T-helper 1 cell treated with Interleukin-12 subunit alpha and Interleukin-12 subunit beta and Interleukin-4 antibody, amounts not matched to agents 30 μg/mL and 1 μg/mL, for 36 hours (primary cell): ENCODE data around the gene PIP4K2C.

ENCODE experiments used
- H3K27ac Mint-ChIP-seq: one replicate; pipeline ENCODE4 v1.8.0; 2021; ENCODE audit warnings: mild to moderate bottlenecking, mixed read lengths
- H3K27me3 Mint-ChIP-seq: one replicate; pipeline ENCODE4 v1.8.0; 2021; ENCODE audit warnings: low read depth, mixed read lengths
- H3K36me3 Mint-ChIP-seq: one replicate; pipeline ENCODE4 v1.8.0; 2021; ENCODE audit warnings: low read depth, mixed read lengths
- H3K4me1 Mint-ChIP-seq: one replicate; pipeline ENCODE4 v1.8.0; 2021; ENCODE audit warnings: low read depth, mixed read lengths
- H3K4me3 Mint-ChIP-seq: one replicate; pipeline ENCODE4 v1.8.0; 2021; ENCODE audit warnings: mild to moderate bottlenecking, moderate library complexity, mixed read lengths
- H3K9me3 Mint-ChIP-seq: one replicate; pipeline ENCODE4 v1.8.0; 2021; ENCODE audit warnings: mixed read lengths

Gene PIP4K2C

DNA sequence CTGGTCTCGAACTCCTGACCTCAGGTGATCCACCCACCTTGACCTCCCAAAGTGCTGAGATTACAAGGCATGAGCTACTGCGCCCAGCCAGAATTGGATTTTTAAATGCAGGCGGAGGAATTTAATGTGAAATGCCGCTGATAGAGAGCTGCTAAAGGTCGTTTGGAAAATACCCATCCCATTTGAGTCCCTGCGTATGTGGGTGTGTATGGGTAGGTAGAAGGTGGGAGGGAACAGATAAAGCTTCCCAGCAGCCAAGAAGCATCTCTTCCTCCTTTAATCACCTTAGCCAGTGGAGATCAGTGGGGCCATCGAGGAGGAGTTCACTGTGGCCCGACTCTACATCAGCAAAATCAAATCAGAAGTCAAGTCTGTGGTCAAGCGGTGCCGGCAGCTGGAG is 16.2 kb upstream of the PIP4K2C start:
- Mint-ChIP-seq H3K9me3 (no peaks in the 10 kb centered on the region), H3K27ac (no peak overlapping the region), H3K4me1 (no peaks in the 10 kb centered on the region), H3K36me3 (no peaks in the 10 kb centered on the region), H3K4me3 (no peak overlapping the region), H3K27me3 (no peaks in the 10 kb centered on the region)

DNA sequence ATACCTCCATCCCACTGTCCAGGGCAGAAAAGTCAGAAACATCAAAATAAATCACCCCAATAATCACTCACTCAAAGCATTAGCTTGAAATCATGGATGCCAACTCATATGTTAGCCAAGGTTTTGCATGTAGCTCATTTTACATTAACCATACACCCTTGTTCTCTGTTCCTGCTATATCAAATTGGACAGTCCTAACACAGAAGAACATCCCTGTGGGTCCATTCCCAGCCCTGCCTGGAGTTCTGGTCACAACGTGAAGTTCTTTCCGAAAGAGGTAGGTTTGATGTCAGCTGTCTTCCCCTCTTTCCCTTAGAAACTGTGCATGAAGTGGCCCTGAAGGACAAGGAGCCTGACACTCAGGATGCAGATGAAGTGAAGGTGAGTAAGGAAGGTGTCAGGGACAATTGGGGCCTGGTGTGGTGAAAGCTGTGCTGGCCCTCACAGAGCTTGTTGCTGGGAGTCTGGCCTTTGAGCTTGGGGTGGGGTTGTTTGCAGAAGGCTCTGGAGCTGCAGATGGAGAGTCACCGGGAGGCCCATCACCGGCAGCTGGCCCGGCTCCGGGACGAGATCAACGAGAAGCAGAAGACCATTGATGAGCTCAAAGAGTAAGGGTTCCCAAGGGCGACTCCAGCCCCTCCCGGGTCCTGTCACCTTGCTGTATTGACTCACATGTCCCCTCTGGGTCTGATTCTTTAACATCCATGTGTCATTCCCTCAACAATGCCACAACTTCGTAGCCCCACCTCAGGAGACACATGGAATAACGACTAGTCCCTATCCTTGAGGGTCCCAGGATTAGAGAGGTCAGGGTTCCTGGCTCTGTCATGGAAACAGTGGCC is 15.0 kb upstream of the PIP4K2C start:
- Mint-ChIP-seq H3K4me3 (no peak overlapping the region), H3K4me1 (no peaks in the 10 kb centered on the region), H3K27ac (no peak overlapping the region), H3K27me3 (no peaks in the 10 kb centered on the region), H3K36me3 (no peaks in the 10 kb centered on the region), H3K9me3 (no peaks in the 10 kb centered on the region)

DNA sequence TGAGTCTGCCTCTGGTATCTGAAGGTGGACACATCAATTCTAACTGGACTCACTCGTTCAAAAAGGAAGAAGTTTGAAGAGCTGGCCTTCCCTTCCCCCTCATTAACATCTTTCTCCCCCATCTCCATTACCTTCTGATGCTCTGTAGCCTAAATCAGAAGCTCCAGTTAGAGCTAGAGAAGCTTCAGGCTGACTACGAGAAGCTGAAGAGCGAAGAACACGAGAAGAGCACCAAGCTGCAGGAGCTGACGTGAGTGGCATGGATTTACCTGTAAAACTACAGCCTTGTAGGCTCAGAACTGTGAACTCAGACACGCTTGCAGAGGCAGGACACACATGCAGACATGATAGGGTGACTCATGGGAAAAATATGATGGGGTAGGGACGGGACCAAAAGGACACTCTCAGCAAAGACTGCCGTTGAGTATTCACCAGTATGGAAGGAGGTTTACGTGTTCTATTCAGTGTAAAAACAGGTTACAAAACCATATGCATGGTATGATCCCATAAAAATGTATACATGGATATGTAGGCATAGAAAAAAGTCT is 14.3 kb upstream of the PIP4K2C start:
- Mint-ChIP-seq H3K27ac (no peak overlapping the region), H3K36me3 (no peaks in the 10 kb centered on the region), H3K9me3 (no peaks in the 10 kb centered on the region), H3K27me3 (no peaks in the 10 kb centered on the region), H3K4me3 (no peak overlapping the region), H3K4me1 (no peaks in the 10 kb centered on the region)

DNA sequence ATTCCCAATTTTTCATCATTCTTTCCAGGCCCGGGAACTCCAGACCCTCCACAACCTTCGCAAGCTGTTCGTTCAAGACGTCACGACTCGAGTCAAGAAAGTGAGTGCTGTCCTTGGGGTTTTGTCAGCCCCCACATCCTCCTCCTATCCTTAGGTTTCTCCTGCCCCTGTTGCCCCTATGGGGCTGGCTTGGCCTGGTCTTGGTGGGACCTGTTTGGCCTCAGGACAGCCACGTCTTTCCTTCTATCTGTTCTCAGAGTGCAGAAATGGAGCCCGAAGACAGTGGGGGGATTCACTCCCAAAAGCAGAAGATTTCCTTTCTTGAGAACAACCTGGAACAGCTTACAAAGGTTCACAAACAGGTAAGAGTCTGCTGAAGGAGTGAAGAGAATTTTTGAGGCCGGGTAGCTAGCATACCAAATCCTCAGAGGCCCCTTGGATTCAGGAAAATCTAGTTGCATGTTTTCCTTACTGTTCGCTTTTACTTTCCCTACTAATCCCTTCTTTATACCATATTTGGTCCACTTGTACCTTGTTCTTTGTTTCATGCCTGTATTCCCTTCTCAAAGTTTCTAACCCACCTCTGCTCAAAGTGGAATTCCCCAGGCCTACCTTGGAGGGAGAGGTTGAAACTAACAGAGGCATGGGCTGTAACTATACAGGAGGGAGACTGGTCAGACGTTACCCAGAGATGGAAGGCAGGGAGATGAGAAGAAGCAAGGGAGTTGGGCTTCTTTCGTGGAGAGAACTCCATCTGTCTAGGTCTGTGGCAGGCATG is 12.8 kb upstream of the PIP4K2C start:
- Mint-ChIP-seq H3K27ac (no peak overlapping the region), H3K4me1 (peaks cover under 1% of the 10 kb centered on the region), H3K27me3 (peaks cover 1% of the 10 kb centered on the region)

DNA sequence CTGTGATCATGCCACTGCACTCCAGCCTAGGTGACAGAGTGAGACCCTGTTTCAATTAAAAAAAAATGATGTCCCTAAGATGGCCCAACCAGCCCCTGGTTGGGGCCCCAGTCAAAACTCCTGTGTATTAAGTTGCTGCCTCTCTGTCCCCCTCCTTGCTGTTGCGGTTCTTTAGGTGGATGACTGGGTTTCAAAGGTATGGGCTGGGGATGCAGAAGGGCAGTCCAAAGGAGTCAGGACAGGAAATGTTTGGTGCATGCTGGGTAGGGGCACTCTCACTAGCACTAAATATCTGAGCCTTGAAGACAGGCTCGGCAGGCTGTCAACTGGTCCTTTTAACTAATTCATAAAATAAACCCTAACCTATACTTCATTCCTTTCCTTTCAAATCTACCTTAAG is 12.0 kb upstream of the PIP4K2C start:
- peaks cover 5% of the 10 kb centered on the region for H3K27me3 Mint-ChIP-seq
- H3K9me3 Mint-ChIP-seq: no peaks in the 10 kb centered on the region
- no peak overlapping the region for H3K27ac Mint-ChIP-seq
- no peaks in the 10 kb centered on the region for H3K36me3 Mint-ChIP-seq
- H3K4me3 Mint-ChIP-seq: no peak overlapping the region
- peaks cover 4% of the 10 kb centered on the region for H3K4me1 Mint-ChIP-seq

More for the DNA sequence above, 12.8 kb upstream of the PIP4K2C start:
- Mint-ChIP-seq H3K36me3 (no peaks in the 10 kb centered on the region), H3K4me3 (no peak overlapping the region), H3K9me3 (no peaks in the 10 kb centered on the region)

DNA sequence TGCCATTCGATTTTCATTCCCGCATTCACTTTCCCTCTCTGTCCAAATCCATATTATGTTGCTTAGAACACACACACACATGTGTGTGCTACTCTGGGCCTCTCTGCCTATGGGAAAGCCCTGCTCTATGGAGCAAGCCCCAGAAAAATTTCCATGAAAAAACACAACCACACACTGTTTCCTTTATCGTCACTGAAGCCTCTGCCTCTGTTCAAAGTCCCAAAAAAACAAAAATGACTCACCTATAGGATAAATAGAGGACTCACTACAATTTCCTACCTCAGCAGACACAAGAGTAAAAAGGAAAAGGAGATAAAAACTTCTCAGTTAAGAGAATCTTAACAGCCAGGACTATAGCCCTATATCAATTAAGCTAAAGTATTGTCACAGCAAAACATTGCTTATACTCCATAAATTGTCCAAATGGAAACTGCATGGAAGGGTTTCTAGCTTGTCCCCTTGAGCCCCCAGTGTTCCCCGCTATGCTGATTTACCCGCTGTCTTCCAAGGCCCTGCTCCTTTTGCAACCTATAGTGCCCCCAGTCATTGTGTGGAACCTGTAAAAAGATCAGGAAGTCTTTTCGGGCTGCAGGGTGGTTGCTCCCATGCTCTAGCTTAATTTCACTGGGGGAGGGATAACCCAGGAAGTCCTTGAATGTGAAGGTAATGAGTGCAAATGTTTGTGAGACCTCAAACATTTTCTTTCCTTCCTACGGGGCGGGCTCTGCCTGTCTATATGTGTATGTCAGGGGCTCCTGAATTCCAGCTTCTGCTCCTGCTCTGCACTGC is 11.1 kb upstream of the PIP4K2C start:
- Mint-ChIP-seq H3K36me3 (no peaks in the 10 kb centered on the region), H3K4me1 (peaks cover 4% of the 10 kb centered on the region), H3K4me3 (no peak overlapping the region), H3K27ac (no peak overlapping the region), H3K27me3 (peaks cover 5% of the 10 kb centered on the region), H3K9me3 (no peaks in the 10 kb centered on the region)

DNA sequence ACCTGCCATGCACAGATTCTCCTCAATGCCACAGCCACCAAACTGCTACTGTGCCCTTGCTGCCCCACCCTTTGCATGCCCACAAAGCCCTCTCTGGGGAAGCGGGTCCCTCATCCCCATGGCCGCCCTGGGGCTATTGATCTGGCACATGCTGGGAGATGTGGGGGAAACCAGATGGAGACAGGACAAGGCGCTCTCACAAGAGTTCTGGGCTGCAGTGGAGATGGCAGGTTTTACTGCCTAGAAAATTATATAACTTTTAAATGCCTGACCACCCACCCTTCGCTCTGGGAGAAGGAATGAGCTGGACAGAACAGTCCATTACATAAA is 10.6 kb upstream of the PIP4K2C start:
- H3K4me3 Mint-ChIP-seq: no peak overlapping the region
- peaks cover 5% of the 10 kb centered on the region for H3K27me3 Mint-ChIP-seq
- peaks cover 4% of the 10 kb centered on the region for H3K4me1 Mint-ChIP-seq
- no peaks in the 10 kb centered on the region for H3K9me3 Mint-ChIP-seq
- no peaks in the 10 kb centered on the region for H3K36me3 Mint-ChIP-seq
- no peak overlapping the region for H3K27ac Mint-ChIP-seq

DNA sequence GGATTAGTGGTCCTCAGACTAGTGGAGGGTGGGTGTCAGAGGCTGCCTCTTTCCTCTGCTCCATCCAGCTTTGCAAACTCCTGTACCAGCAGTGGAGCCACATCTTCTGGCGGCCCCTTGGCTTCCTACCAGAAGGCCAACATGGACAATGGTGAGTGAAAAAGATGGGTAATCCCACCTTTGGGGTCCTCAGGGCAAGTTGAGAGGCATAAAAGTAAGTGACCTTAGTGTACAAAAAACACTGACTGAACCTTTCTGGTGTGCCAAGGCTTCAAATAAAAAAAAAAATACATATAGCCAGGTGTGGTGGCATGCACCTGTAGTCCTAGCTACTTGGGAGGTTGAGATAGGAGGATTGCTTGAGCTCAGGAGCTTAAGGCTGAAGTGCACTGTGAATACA is 9.2 kb upstream of the PIP4K2C start:
- H3K4me1 Mint-ChIP-seq: peaks cover 4% of the 10 kb centered on the region
- peaks cover 5% of the 10 kb centered on the region for H3K27me3 Mint-ChIP-seq
- no peak overlapping the region for H3K27ac Mint-ChIP-seq
- H3K9me3 Mint-ChIP-seq: no peaks in the 10 kb centered on the region
- no peak overlapping the region for H3K4me3 Mint-ChIP-seq
- no peaks in the 10 kb centered on the region for H3K36me3 Mint-ChIP-seq

DNA sequence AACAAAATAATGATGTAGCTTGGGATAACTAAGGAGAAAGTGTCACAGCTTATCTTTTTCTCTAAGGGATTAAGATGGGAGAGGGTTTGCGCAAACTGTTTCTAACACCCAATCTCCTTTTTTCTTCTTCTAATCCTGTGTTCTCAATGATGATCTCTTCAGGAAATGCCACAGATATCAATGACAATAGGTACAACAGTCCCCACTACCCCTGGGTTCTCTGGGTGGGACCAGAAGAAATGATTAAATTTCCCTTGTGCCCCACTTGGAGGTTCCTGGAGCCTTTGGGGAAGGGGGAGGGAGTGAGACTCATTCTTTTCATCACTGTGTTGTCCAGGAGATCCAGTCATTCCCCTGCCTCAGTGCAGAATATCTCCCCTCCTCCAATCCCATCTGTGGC is 8.6 kb upstream of the PIP4K2C start:
- Mint-ChIP-seq H3K4me3 (no peak overlapping the region), H3K27me3 (peaks cover 5% of the 10 kb centered on the region), H3K27ac (no peak overlapping the region), H3K36me3 (no peaks in the 10 kb centered on the region), H3K4me1 (peaks cover 4% of the 10 kb centered on the region), H3K9me3 (no peaks in the 10 kb centered on the region)

DNA sequence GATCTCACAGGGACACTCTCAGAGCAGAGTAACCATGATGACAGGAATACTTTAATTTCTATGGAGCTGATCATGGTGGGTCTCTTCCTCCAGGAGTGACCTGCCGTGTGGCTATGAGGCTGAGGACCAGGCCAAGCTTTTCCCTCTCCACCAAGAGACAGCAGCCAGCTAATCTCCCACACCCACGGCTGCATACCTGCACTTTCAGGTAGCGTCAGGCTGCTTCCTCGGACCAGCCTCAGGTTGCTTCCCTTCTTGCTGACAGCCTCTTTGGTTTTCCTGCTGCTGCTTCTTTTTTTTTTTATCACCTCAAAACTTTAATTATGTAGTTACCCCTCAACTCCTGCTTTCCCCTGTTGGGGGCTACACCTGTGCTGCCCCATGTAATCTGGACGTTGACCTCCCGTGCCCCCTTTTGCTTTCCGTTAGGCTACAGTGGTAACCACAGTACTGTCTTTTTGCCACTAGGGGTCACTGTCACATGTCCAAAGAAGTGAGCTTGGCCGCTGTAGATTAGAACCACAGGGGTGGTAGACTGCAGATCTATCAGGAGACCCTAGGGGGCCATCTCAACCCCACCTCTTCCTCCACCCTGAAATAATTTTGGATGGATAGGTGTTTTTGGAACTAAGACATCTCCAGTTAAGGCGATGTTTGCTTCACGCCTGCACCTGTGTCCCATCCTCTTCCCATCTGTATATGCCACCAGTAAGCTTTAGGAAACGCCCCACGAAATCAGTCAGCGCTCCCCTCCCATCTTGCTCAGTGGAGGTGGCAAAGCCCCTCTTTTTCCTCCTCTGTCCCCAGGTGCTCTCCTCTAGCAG is 7.8 kb upstream of the PIP4K2C start:
- Mint-ChIP-seq H3K9me3 (no peaks in the 10 kb centered on the region), H3K4me3 (no peak overlapping the region), H3K27ac (no peak overlapping the region), H3K27me3 (peaks cover 5% of the 10 kb centered on the region), H3K36me3 (no peaks in the 10 kb centered on the region), H3K4me1 (peaks cover 4% of the 10 kb centered on the region)

DNA sequence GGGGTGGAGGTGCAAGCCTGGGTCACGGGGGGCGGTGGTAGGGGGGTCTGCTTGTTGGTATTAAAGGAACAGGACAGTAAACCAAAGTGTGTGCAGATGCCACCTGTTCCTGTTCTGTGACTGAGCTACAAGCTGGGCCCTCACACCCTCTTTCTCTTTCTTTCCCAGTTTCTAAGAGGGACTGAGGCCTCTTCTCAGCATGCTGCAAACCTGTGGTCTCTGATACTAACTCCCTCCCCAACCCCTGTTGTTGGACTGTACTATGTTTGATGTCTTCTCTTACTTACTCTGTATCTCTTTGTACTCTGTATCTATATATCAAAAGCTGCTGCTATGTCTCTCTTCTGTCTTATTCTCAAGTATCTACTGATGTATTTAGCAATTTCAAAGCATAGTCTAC is 6.9 kb upstream of the PIP4K2C start:
- H3K4me1 Mint-ChIP-seq: peaks cover 4% of the 10 kb centered on the region
- no peak overlapping the region for H3K27ac Mint-ChIP-seq
- peaks cover 5% of the 10 kb centered on the region for H3K27me3 Mint-ChIP-seq
- H3K9me3 Mint-ChIP-seq: no peaks in the 10 kb centered on the region
- H3K36me3 Mint-ChIP-seq: no peaks in the 10 kb centered on the region
- H3K4me3 Mint-ChIP-seq: no peak overlapping the region

DNA sequence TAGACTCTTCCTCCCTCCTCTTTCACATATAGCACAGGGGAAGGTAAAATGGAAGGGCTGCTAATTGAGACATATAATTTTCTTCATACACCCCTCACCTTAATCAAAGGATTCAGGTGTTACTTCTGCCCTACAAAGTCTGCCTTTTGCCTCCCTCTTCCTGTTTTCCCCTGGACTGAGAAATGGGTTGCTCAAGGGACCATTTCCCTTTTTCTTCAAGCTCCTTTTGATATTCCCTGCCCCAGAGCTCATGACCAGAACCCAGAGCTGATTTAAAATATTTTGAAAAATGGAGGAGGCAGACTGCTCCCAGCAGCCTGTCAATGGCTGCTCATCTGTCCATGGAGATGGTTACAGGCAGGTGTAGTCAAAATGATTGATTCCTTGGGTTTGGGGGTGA is 6.3 kb upstream of the PIP4K2C start:
- Mint-ChIP-seq H3K27me3 (peaks cover 5% of the 10 kb centered on the region), H3K36me3 (no peaks in the 10 kb centered on the region), H3K27ac (no peak overlapping the region), H3K4me1 (peaks cover 4% of the 10 kb centered on the region), H3K9me3 (no peaks in the 10 kb centered on the region), H3K4me3 (no peak overlapping the region)

DNA sequence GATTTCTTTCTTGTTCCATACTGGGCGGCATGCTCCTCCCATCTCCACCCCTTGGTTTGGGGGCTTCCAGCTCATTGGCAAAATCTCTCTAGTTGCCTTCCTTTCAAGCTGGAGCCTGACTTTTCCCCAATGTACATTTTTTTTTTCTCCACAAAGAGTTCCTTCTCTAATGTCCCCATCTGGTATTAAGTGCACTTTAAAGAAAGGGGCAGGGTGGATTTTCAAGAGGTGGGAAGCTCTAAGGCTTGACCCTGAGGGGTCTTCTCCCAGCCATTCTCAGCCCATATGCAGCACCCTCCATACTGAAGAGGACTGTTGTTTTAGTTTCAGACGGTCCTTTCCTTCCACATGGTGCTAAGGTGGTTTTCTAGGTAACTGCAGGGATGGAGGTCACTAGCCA is 5.8 kb upstream of the PIP4K2C start:
- Mint-ChIP-seq H3K36me3 (no peaks in the 10 kb centered on the region), H3K9me3 (no peaks in the 10 kb centered on the region), H3K27ac (no peak overlapping the region), H3K27me3 (peaks cover 5% of the 10 kb centered on the region), H3K4me3 (no peak overlapping the region), H3K4me1 (peaks cover 4% of the 10 kb centered on the region)

DNA sequence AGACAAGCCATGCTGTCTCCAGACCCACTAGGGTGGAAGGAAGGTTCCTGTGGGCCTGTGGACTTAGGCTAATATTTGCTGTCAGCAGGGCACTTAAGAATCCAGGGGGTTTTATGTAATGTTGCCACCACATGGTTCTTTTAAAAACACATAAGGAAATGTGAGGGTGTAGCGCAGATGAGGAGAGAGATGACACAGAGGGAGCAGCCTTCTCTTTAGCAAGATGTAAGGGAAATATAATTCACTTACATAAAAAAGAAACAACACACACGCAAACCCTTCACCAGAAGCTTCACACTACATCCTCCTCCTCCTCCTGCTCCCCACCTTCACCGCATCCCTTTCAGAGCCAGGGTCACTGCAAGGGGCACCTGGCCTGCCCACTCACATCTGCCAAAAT is 4.9 kb upstream of the PIP4K2C start:
- Mint-ChIP-seq H3K27me3 (peaks cover 5% of the 10 kb centered on the region), H3K4me3 (no peak overlapping the region), H3K9me3 (no peaks in the 10 kb centered on the region), H3K4me1 (peaks cover 9% of the 10 kb centered on the region), H3K36me3 (no peaks in the 10 kb centered on the region), H3K27ac (no peak overlapping the region)
